GM08714 (cell line): ENCODE results near the gene BRF1.

ENCODE experiments used
- H3K4me3 ChIP-seq: fragments of 200-500 bp; sonication (Bioruptor generic); 2 replicates; pipeline ENCODE4 v1.5.1; 2014; ENCODE audit warnings: mild to moderate bottlenecking, low read length, inconsistent platforms
- ZNF274 ChIP-seq: IDR thresholded peaks from 2 replicates; pipeline ENCODE4 v1.6.1; 2012; ENCODE audit warnings: mild to moderate bottlenecking, low read depth, low read length

The BRF1 gene

DNA sequence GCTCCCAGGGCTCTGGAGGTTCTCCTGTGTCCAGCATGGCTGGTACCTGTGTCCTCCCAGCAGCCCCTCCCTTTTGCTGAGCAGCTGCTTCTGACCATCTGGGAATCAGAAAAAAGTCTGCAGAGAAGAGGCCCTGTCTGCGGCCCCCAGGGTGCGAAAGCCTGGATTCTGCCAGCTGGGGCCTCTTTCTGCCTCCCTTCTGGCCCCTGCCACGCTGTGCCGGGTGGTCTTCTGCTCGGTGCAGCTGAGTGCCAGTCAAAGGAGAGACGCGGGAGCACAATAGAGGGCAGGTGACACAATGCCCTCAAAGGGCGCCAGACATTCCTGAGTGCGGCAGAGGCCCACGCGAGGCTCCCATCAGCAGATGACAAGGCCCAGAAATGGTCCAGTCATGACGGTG is 39.8 kb downstream of the BRF1 start:
- H3K4me3 ChIP-seq, result no peak overlapping the region
- TF ChIP-seq ZNF274, result no peak

DNA sequence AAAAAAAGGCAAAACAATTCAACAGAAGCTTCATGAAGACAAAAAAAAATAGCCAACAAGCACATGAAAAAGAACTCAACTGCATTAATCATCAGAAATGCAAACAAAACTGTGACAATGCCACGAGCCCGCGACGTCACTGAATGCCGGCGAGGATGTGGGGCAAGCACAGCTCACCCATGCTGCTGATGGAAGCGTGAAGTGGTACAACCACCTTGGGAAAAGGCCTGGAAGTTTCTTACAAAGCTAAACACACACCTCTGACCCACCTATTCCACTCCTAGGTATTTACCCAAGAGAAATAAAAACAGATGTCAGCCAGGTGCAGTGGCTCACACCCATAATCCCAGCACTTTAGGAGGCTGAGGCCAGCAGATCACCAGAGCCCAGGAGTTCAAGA is 42.0 kb downstream of the BRF1 start:
- no peak for TF ChIP-seq ZNF274
- no peak overlapping the region for H3K4me3 ChIP-seq

DNA sequence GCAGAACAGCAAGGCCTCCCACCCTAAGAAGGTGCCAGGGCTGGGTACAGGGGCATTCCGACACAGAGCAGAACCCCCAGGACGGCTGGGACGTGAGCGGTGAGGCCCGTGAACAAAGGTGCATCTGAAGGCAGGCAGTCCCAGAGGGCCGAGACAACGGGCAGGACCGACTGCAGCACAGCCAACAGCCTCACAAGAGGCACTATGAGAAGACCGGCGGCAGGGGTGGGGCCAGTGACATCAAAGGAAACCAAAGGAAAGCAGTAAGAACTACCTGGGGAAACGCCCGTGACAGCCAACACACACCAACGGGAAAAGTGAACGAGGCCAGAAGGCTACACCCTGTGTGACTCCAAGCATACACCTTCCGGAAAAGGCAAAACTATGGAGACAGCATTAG is 43.3 kb downstream of the BRF1 start:
- TF ChIP-seq ZNF274, result no peak

DNA sequence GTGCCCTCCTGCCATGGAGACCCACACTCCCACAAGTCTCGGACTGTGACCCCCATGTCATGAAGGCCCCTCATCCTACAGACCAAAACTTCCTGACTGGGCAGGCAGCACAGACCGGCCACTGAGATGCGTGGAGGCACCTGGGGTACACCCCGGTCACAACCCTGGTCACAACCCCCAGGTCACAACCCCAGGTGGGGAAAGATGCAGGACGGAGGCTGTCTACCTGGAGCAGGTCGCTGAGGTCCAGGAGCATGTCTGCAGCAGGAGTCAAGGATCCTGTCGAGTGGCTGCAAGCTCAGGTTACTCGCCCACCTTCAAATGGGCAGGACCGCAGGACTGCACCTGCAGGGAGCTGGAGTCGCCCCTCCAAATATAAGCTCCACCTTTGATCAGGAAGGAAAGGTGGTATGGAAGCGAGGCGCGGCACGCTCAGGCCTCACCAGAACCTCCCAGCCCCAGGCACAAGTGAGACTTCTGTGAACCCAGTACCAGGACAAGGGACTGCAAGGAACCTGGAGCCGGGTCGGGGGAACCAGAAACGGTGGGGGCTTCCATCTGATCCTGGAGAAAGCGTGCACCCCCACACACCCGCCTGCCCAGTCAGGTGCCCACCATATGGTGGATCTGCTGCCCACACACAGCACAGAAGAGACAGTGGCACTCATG is 44.4 kb downstream of the BRF1 start:
- TF ChIP-seq ZNF274, result no peak

More for the DNA sequence above, 43.3 kb downstream of the BRF1 start:
- no peak overlapping the region for H3K4me3 ChIP-seq

DNA sequence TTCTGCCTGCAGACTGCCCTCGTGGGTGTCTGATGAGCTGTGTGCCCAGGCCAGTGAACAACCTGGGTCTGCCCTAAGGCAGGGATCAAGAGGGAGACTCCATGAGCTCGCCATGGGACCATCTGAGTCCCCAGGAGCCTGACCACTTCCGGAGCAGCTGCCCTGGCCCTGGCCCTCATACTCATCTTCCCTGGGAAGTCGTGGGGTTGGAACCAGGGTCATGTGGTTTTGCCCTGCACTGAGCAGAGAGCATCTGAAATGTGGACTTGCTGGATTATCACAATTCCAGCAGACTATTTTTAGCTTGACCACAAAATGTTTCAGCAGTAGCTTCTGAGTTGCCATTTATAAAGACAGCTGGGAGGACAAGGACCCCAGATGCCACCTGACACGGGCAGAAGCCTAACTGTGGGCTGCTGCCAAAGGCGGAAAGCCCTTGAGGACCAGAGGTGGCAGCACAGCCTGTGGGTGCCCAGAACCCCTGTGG is 45.7 kb downstream of the BRF1 start:
- no peak for TF ChIP-seq ZNF274
- no peak overlapping the region for H3K4me3 ChIP-seq

More for the DNA sequence above, 44.4 kb downstream of the BRF1 start:
- H3K4me3 ChIP-seq, result no peak overlapping the region

DNA sequence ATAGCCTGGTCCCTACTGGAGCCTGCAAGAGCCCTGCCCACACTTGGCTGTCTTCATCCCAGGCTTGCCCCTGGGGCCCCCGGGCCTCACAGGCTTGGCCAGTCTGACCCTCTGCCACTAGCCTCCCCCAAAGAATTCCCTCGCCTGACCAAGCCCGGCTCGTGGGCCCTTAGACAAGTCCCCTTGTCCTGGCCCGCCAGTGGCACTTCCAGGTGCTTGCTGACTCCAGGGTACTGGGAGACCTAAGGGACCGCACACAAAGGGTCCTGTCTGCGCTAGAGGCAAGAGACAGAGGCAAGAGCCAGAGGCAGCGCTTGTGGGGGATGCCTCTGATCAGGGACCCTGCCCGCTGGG is 47.5 kb downstream of the BRF1 start:
- no peak overlapping the region for H3K4me3 ChIP-seq
- no peak for TF ChIP-seq ZNF274

DNA sequence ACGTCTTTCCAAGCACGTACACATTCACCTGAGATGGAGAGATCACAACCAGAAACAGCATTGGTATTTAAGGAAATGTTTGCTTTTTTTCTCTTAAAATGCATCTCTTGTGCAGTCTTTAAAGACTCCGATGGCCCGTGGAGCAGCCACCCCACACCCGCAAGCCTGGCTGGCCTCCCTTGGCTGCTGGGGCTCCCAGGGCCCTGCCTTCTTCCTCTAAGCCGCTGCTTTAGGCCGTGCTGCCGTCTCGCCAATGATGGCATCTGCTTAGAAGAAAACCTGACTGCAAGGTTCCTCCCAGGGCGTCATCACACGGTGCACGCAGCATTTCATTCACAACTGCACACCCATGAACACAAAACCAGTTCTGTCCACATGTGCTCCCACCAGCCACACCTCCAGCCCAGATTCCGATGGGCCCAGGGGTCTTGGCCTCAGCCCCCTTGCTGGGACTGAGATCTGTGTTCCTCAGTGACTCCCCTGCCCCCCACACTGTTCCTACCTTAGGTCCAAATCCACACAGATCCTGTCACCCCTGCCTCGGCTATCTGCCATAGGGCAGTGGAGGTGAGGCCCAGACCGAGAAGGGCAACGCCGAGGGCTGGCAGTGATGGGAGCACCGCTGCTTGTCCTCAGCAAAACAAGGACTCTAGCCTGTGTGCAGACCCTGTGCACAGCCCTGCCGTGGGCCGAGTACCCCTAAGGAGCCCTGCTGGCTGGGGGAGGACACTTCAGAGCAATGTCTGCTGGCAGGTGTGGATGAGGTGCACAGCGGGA is 48.1 kb downstream of the BRF1 start:
- H3K4me3 ChIP-seq, result no peak overlapping the region
- TF ChIP-seq ZNF274, result no peak

DNA sequence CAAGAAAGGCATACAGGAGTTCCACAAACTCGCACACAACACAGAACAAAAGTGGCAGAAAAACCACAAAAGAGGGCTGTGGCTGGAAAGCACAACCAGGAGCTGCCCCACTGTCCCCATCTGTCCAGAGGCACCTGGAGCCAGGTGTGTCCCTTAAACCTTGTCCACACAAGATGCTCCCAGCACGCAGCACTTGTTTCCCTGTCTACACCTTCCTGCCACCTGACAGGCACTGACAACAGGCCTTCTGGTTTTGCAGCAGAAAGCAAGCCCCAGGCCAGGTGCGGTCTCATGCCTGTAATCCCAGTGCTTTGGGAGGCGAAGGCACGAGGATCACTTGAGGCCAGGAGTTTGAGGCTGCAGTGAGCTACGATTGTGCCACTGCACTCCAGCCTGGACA is 48.9 kb downstream of the BRF1 start:
- no peak for TF ChIP-seq ZNF274
- H3K4me3 ChIP-seq, result no peak overlapping the region

DNA sequence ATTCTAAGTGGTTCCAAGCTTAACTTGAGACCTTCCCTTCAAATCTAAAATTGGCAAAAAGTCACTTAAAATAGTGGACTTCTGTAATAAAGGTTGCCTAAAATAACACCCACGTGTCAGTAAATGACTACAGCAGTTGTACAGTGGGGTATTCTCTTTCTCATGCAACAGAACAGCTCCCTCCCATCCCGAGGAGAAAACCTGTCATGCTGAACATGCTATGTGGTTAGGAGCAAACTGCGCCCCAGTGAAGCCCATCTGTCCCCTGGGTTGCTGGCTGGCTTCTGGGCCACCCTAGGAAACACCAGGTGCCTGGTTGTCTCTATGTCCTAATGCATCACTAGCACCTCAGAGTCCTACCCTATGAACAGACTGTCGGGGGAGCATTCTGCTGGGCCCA is 49.8 kb downstream of the BRF1 start:
- H3K4me3 ChIP-seq, result no peak overlapping the region
- no peak for TF ChIP-seq ZNF274

DNA sequence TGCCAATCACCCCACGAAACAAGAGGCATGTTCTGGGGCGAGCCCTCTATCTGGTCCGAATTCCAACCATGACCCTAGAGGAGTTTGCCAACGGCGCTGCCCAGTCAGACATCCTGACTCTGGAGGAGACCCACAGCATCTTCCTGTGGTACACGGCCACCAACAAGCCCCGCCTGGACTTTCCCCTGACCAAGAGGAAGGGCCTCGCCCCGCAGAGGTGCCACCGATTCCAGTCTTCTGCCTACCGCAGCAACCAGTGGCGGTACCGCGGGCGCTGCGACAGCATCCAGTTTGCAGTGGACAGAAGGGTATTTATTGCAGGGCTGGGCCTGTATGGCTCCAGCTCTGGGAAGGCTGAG is 50.8 kb downstream of the BRF1 start:
- no peak for TF ChIP-seq ZNF274

DNA sequence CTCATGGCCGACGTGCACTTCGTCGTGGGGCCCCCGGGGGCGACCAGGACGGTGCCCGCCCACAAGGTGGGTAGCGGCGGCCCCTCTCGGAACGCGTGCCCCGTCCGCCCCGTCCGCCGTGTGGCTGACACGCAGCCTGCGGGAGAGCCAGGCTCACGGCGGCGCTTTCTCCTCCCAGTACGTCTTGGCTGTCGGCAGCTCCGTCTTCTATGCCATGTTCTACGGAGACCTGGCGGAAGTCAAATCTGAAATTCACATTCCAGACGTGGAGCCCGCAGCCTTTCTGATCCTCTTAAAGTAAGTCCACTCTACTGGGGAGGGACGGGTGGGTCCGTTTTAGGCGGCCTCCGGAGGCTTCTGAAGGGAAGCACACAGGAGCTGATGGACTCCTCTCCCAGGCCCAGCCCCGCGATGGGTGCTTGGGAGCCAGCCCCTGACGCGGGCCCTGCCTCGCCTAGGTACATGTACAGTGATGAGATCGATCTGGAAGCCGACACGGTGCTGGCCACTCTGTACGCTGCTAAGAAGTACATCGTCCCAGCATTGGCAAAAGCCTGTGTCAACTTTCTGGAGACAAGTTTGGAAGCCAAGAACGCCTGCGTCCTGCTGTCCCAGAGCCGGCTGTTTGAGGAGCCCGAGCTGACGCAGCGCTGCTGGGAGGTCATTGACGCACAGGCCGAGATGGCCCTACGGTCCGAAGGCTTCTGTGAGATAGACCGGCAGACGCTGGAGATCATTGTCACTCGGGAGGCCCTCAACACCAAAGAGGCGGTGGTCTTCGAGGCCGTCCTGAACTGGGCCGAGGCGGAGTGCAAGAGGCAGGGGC is 51.4 kb downstream of the BRF1 start:
- H3K4me3 ChIP-seq, result peak overlapping the region; percentile 71; the same call in 1 of the 2 replicates
- no peak for TF ChIP-seq ZNF274

More for the DNA sequence above, 50.8 kb downstream of the BRF1 start:
- H3K4me3 ChIP-seq, result no peak overlapping the region

DNA sequence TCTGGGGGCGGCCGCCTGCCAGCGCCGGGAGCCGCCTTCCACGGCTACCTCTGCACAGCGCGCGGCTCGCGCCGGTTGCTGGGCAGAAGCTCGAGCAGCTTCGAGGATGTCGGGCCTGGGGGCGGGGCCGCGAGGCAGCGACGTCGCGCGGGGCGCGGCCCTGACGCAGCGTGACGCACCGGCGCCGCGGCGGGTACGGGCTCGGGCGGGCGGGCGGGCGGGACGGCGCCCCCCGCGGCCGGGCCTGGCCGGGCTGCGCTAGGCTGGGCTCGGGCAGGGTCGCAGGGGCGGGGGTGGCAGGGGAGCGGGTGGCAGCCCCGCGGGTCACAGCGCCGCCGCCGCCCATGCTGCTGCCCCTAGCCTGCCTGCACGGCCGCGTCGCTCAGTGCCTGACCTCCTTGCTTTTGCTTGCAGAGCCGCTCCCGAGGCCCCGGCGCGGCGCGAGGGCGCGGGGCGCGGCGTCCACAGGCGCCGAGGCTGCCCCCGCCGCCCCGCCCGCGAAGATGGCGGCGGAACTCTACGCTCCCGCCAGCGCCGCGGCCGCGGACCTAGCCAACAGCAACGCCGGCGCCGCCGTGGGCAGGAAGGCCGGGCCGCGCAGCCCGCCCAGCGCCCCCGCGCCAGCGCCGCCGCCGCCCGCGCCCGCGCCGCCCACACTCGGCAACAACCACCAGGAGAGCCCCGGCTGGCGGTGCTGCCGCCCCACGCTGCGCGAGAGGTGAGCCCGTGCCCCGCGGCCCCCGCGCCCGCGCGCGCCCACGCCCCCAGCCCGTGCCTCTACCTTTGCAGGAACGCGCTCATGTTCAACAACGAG is 52.2 kb downstream of the BRF1 start, which contains the start of gene BTBD6:
Gene BTBD6 (plus strand): TSS at position 166 of the 814 bp plus-strand sequence. CDS start 179 bp downstream, at position 345.
- TF ChIP-seq ZNF274, result no peak
- H3K4me3 ChIP-seq, result peak within 1 kb of the TSS; percentile 71

DNA sequence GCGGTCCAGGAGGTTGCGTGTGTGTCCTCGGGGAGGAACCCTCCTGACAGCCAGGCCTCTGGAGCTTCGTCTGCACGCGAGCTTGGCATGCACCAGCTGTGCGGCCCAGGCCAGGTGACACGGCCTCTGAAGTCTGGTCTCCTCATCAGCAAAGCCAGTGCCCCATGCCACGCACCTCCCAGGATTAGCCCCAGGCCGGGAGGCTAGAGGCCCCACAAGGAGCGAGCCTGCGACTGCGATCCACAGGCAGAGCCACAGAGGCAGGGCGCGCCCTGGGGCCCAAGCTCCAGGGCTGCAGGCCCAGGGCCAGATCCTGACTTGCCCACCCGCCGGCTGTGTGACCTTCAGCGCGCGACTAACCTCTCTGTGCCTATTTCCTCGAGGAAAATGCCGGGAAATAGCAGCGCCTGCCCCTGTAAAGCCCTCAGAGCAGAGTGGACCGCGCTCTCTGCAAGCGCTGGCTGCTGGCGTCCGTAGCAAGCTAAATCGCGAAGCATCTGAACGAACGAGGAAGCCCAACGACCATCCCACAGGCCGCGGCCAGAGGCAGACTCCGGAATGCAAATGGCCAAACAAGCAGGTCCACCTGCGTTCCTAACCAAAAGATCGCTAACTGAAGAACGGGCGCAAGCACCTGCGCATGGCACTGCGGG is 53.0 kb downstream of the BRF1 start:
- H3K4me3 ChIP-seq, result peak overlapping the region; percentile 62; the same call in 1 of the 2 replicates
- no peak for TF ChIP-seq ZNF274
